Measurements from ENCODE around the gene TMC7.

The TMC7 gene

GRCh38 chr16:19092653-19093410 is 109.1 kb downstream of the TMC7 start:
- no peak for DNase-seq

GRCh38 chr16:19093631-19094541 is 110.2 kb downstream of the TMC7 start:
- DNase-seq = no peak

- DNase-seq = no peak
These were observed 111.0 kb downstream of the TMC7 start for GRCh38 chr16:19094542-19095365.

- DNase-seq = no peak
These were observed 111.9 kb downstream of the TMC7 start for GRCh38 chr16:19095654-19096053.

- no peak for DNase-seq
These were observed 114.4 kb downstream of the TMC7 start for GRCh38 chr16:19098173-19098572.

GRCh38 chr16:19102187-19102872 is 118.6 kb downstream of the TMC7 start:
- DNase-seq = no peak

- DNase-seq = no peak
These were observed 120.9 kb downstream of the TMC7 start for GRCh38 chr16:19104607-19105006.

GRCh38 chr16:19105131-19105530 is 121.4 kb downstream of the TMC7 start:
- no peak for DNase-seq

GRCh38 chr16:19105891-19106624 is 122.3 kb downstream of the TMC7 start:
- no peak for DNase-seq

GRCh38 chr16:19106625-19107020 is 122.9 kb downstream of the TMC7 start:
- no peak for DNase-seq

- no peak for DNase-seq
These were observed 124.9 kb downstream of the TMC7 start for GRCh38 chr16:19108409-19109287.

GRCh38 chr16:19109288-19109664 is 125.5 kb downstream of the TMC7 start:
- DNase-seq = no peak

GRCh38 chr16:19110537-19111360 is 127.0 kb downstream of the TMC7 start:
- DNase-seq = no peak

- DNase-seq = no peak
These were observed 128.3 kb downstream of the TMC7 start for GRCh38 chr16:19112099-19112407.
